ENCODE results near the gene MACROD2.

DNA sequence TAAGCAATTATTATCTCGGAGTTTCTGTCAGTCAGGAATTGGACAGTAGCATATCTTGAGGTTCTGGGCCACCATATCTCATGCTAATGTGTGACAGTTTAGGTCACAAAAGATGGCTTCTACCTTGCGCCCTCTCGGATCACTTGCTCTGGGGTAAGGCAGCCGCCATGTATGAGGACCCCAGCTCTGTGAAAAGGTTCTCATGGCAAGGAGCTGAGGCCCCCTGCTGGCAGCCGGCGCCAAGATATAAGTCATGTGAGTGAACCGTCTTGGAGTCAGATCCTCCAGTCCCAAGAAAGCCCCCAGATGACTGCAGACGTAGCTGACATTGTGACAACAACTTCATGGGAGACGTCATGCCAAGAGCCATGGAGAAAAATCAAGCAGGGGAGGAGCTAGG is 1907.2 kb downstream of the MACROD2 start:
- TF ChIP-seq ZNF70 (CRISPR knock-in tag; IDR thresholded peaks at IDR 0.05) = no peak
- no peak for TF ChIP-seq BACH2 (CRISPR knock-in tag; IDR thresholded peaks at IDR 0.05; ENCODE audit: borderline replicate concordance)
- TF ChIP-seq, protein P1, sequence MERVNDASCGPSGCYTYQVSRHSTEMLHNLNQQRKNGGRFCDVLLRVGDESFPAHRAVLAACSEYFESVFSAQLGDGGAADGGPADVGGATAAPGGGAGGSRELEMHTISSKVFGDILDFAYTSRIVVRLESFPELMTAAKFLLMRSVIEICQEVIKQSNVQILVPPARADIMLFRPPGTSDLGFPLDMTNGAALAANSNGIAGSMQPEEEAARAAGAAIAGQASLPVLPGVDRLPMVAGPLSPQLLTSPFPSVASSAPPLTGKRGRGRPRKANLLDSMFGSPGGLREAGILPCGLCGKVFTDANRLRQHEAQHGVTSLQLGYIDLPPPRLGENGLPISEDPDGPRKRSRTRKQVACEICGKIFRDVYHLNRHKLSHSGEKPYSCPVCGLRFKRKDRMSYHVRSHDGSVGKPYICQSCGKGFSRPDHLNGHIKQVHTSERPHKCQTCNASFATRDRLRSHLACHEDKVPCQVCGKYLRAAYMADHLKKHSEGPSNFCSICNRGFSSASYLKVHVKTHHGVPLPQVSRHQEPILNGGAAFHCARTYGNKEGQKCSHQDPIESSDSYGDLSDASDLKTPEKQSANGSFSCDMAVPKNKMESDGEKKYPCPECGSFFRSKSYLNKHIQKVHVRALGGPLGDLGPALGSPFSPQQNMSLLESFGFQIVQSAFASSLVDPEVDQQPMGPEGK (CRISPR knock-in tag; IDR thresholded peaks at IDR 0.05; ENCODE audit: borderline replicate concordance) = no peak
- TF ChIP-seq, protein P2, sequence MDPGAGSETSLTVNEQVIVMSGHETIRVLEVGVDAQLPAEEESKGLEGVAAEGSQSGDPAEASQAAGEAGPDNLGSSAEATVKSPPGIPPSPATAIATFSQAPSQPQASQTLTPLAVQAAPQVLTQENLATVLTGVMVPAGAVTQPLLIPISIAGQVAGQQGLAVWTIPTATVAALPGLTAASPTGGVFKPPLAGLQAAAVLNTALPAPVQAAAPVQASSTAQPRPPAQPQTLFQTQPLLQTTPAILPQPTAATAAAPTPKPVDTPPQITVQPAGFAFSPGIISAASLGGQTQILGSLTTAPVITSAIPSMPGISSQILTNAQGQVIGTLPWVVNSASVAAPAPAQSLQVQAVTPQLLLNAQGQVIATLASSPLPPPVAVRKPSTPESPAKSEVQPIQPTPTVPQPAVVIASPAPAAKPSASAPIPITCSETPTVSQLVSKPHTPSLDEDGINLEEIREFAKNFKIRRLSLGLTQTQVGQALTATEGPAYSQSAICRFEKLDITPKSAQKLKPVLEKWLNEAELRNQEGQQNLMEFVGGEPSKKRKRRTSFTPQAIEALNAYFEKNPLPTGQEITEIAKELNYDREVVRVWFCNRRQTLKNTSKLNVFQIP (CRISPR knock-in tag; IDR thresholded peaks at IDR 0.05; ENCODE audit: borderline replicate concordance, low read depth) = no peak
- no peak for TF ChIP-seq ZFP3 (CRISPR knock-in tag; IDR thresholded peaks at IDR 0.05)
- TF ChIP-seq OSR1 (CRISPR knock-in tag; IDR thresholded peaks at IDR 0.05) = no peak
- no peak for TF ChIP-seq ISL1 (CRISPR knock-in tag; IDR thresholded peaks at IDR 0.05)
- no peak for TF ChIP-seq RARB (CRISPR knock-in tag; IDR thresholded peaks at IDR 0.05)
- no peak for TF ChIP-seq ZNF565 (CRISPR knock-in tag; conservative IDR thresholded peaks at IDR 0.05; ENCODE audit: low read depth)
- TF ChIP-seq ARNTL (CRISPR knock-in tag; IDR thresholded peaks at IDR 0.05; ENCODE audit: borderline replicate concordance, low read depth) = no peak
- TF ChIP-seq PPARA (CRISPR knock-in tag; IDR thresholded peaks at IDR 0.05; ENCODE audit: borderline replicate concordance) = no peak
